Testis (tissue), 2 donors: Measurements from ENCODE around the gene FOXI3.

Source experiments
- CTCF ChIP-seq, 3 experiments: fragments of 450-650 bp in 2 of 3; fragments of 200-600 bp in 1 of 3; sonication (generic) in 1 of 3; IDR thresholded peaks; one replicate each; pipeline ENCODE4 v1.5.1; 2016 to 2019; ENCODE audit warnings: antibody characterized with exemption in 3 of 3, mild to moderate bottlenecking in 2 of 3, moderate library complexity in 1 of 3
- POLR2A ChIP-seq: fragments of 450-650 bp; IDR thresholded peaks from one replicate; pipeline ENCODE4 v1.6.1; 2017; ENCODE audit warnings: antibody characterized with exemption, mild to moderate bottlenecking, moderate library complexity

- TF ChIP-seq CTCF (IDR thresholded peaks at IDR 0.05) (no peak), POLR2A (no peak)
Observed at GRCh38 chr2:88452980-88453582, 588 bp upstream of the FOXI3 start.
